22Rv1 (cell line): ENCODE results near the gene KIF3B.

Experiments used
- ZFX ChIP-seq: fragments of 450-650 bp; IDR thresholded peaks from 2 replicates; pipeline ENCODE4 v1.6.1; 2017; ENCODE audit warnings: antibody characterized with exemption, borderline replicate concordance
- TF ChIP-seq, protein P1 (sequence below): fragments of 450-650 bp; IDR thresholded peaks from 2 replicates; pipeline ENCODE4 v1.5.1; 2017; ENCODE audit warnings: mild to moderate bottlenecking

DNA sequence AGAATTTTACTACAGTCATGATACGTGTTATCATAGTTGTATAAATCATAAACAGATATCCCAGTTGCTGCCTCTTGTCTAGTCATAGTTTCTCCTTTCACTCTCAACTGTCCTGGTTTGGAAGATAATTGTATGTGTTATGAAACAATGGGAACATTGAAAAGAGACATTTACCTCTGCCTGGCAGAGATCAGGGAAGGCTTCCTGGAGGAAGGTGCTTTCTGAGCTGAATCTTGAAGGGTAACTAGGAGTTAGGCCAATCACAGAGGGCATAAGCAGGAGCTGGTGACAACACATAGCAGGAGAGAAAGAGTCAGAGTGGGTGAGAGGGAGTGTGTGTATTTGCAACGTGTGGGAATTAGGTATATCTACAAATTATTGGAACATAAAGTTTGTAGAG lies 86.0 kb downstream of the KIF3B start:
- TF ChIP-seq, protein P1, sequence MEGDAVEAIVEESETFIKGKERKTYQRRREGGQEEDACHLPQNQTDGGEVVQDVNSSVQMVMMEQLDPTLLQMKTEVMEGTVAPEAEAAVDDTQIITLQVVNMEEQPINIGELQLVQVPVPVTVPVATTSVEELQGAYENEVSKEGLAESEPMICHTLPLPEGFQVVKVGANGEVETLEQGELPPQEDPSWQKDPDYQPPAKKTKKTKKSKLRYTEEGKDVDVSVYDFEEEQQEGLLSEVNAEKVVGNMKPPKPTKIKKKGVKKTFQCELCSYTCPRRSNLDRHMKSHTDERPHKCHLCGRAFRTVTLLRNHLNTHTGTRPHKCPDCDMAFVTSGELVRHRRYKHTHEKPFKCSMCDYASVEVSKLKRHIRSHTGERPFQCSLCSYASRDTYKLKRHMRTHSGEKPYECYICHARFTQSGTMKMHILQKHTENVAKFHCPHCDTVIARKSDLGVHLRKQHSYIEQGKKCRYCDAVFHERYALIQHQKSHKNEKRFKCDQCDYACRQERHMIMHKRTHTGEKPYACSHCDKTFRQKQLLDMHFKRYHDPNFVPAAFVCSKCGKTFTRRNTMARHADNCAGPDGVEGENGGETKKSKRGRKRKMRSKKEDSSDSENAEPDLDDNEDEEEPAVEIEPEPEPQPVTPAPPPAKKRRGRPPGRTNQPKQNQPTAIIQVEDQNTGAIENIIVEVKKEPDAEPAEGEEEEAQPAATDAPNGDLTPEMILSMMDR, result no peak
- TF ChIP-seq ZFX, result no peak
